Measurements from ENCODE around the gene GSG1. TPM values are rescaled to one million over a fixed set of nuclear protein-coding genes. Genes with fewer than 3 reads are reported as not detected.

The GSG1 gene
- total RNA-seq, 1 donor from 2014 or later: not detected

- Histone ChIP-seq H3K27ac (replicated peaks) (no peak overlapping the region), H3K36me3 (peaks cover 6% of the 10 kb centered on the region), H3K27me3 (ENCODE audit: low read depth) (no peaks in the 10 kb centered on the region), H3K4me1 (peaks cover 7% of the 10 kb centered on the region), H3K4me3 (no peak overlapping the region), H3K9me3 (replicated peaks) (peaks cover 16% of the 10 kb centered on the region)
- intact Hi-C loops (cut with micrococcal nuclease): no loop called here
- TF ChIP-seq CTCF (IDR thresholded peaks at IDR 0.05; ENCODE audit: borderline replicate concordance): no peak
- DNase-seq: no peak
Measured at GRCh38 chr12:13052421-13052820, 51.0 kb downstream of the GSG1 start.

- Histone ChIP-seq H3K4me3 (no peak overlapping the region), H3K36me3 (no peaks in the 10 kb centered on the region), H3K27me3 (ENCODE audit: low read depth) (no peaks in the 10 kb centered on the region), H3K9me3 (replicated peaks) (peaks cover 16% of the 10 kb centered on the region), H3K27ac (replicated peaks) (no peak overlapping the region), H3K4me1 (peaks cover 11% of the 10 kb centered on the region)
- peak; percentile 18 for DNase-seq
- TF ChIP-seq CTCF (IDR thresholded peaks at IDR 0.05; ENCODE audit: borderline replicate concordance): no peak
- intact Hi-C loops (cut with micrococcal nuclease): no loop called here
Measured at GRCh38 chr12:13049816-13050215, 53.7 kb downstream of the GSG1 start.

- no peaks in the 10 kb centered on the region for H3K36me3 ChIP-seq
- H3K27me3 ChIP-seq (ENCODE audit: low read depth): no peaks in the 10 kb centered on the region
- H3K4me3 ChIP-seq: no peak overlapping the region
- peaks cover 23% of the 10 kb centered on the region for H3K4me1 ChIP-seq
- no peak for TF ChIP-seq CTCF (IDR thresholded peaks at IDR 0.05; ENCODE audit: borderline replicate concordance)
- H3K27ac ChIP-seq (replicated peaks): no peak overlapping the region
- intact Hi-C loops (cut with micrococcal nuclease): no loop called here
- no peaks in the 10 kb centered on the region for H3K9me3 ChIP-seq (replicated peaks)
- DNase-seq: no peak
Measured at GRCh38 chr12:13046964-13047363, 56.5 kb downstream of the GSG1 start.

GRCh38 chr12:13045816-13046215, 57.7 kb downstream of the GSG1 start:
- no peaks in the 10 kb centered on the region for H3K36me3 ChIP-seq
- peaks cover 23% of the 10 kb centered on the region for H3K4me1 ChIP-seq
- H3K27me3 ChIP-seq (ENCODE audit: low read depth): no peaks in the 10 kb centered on the region
- intact Hi-C loops (cut with micrococcal nuclease): no loop called here
- H3K9me3 ChIP-seq (replicated peaks): no peaks in the 10 kb centered on the region
- no peak overlapping the region for H3K27ac ChIP-seq (replicated peaks)
- DNase-seq: no peak
- no peak for TF ChIP-seq CTCF (IDR thresholded peaks at IDR 0.05; ENCODE audit: borderline replicate concordance)
- no peak overlapping the region for H3K4me3 ChIP-seq

- TF ChIP-seq CTCF (IDR thresholded peaks at IDR 0.05; ENCODE audit: borderline replicate concordance): no peak
- Histone ChIP-seq H3K36me3 (no peaks in the 10 kb centered on the region), H3K27me3 (ENCODE audit: low read depth) (no peaks in the 10 kb centered on the region), H3K4me1 (peaks cover 17% of the 10 kb centered on the region), H3K27ac (replicated peaks) (no peak overlapping the region), H3K4me3 (peak overlapping the region; percentile 82), H3K9me3 (replicated peaks) (no peaks in the 10 kb centered on the region)
- DNase-seq: no peak
- intact Hi-C loops (cut with micrococcal nuclease): no loop called here
Measured at GRCh38 chr12:13044906-13045299, 58.6 kb downstream of the GSG1 start.

All from left ventricle myocardium inferior (tissue), 1 donor.